HFFc6 (cell line): ENCODE measurements around the gene SLC25A25. TPM values are rescaled to one million over a fixed set of nuclear protein-coding genes. Genes with fewer than 3 reads are reported as not detected.

ENCODE experiments used
- DNase-seq: peaks from one replicate; pipeline ENCODE4 v3.0.0-alpha.2; 2018
- H3K27ac Mint-ChIP-seq: 2 replicates; pipeline ENCODE4 v1.8.0; 2020; ENCODE audit warnings: mild to moderate bottlenecking, mixed read lengths
- H3K27me3 Mint-ChIP-seq: 2 replicates; pipeline ENCODE4 v1.8.0; 2021; ENCODE audit warnings: mild to moderate bottlenecking, moderate library complexity, mixed read lengths; ENCODE audit not compliant: insufficient read depth
- H3K36me3 Mint-ChIP-seq: 2 replicates; pipeline ENCODE4 v1.8.0; 2021; ENCODE audit warnings: low read depth, mixed read lengths
- H3K4me1 Mint-ChIP-seq: 2 replicates; pipeline ENCODE4 v1.8.0; 2020; ENCODE audit warnings: low read depth, mixed read lengths
- H3K4me3 Mint-ChIP-seq: 2 replicates; pipeline ENCODE4 v1.8.0; 2020; ENCODE audit warnings: mild to moderate bottlenecking, moderate library complexity, mixed read lengths
- H3K9me3 Mint-ChIP-seq: 2 replicates; pipeline ENCODE4 v1.8.0; 2020; ENCODE audit warnings: mild to moderate bottlenecking, mixed read lengths
- total RNA-seq, 6 experiments: library from RNA; stranded (reverse); fragmentation: NEBNext Ultra II Directional; extraction: Animal tissue kit (Norgen Biotek cat#: 25700); gene quantifications; 2 replicates in 1 of 6; 3 replicates in 5 of 6; pipeline ENCODE4 v1.2.3, GENCODE V29; 2021
- TF ChIP-seq, protein P1 (sequence below): fragments of 200-600 bp; sonication (generic); IDR thresholded peaks from 2 replicates; pipeline ENCODE4 v1.5.0; 2021; ENCODE audit warnings: antibody characterized with exemption, mild to moderate bottlenecking

Gene SLC25A25
- total RNA-seq, 6 experiments from 2014 or later, result 16.5 to 20.7 (median 18.4) TPM

DNA sequence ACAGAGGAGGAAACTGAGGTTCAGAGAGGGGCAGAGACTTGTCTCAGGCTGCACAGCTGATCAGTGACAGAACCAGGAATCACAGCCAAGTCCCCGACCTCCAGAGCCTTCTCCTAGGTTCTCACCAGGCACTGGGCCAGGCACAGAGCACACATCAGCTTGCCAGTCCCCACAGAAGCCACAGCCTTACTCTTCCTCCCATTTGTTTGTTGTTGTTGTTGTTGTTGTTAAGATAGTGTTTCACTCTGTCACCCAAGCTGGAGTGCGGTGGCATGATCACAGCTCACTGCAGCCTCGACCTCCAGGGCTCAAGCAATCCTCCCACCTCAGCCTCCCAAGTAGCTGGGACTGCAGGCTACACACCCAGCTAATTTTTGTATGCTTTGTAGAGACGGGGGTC lies 42.3 kb upstream of the SLC25A25 start:
- no peak for DNase-seq
- peaks cover 14% of the 10 kb centered on the region for H3K4me1 Mint-ChIP-seq
- no peaks in the 10 kb centered on the region for H3K9me3 Mint-ChIP-seq
- TF ChIP-seq, protein P1, sequence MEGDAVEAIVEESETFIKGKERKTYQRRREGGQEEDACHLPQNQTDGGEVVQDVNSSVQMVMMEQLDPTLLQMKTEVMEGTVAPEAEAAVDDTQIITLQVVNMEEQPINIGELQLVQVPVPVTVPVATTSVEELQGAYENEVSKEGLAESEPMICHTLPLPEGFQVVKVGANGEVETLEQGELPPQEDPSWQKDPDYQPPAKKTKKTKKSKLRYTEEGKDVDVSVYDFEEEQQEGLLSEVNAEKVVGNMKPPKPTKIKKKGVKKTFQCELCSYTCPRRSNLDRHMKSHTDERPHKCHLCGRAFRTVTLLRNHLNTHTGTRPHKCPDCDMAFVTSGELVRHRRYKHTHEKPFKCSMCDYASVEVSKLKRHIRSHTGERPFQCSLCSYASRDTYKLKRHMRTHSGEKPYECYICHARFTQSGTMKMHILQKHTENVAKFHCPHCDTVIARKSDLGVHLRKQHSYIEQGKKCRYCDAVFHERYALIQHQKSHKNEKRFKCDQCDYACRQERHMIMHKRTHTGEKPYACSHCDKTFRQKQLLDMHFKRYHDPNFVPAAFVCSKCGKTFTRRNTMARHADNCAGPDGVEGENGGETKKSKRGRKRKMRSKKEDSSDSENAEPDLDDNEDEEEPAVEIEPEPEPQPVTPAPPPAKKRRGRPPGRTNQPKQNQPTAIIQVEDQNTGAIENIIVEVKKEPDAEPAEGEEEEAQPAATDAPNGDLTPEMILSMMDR, result no peak
- H3K27ac Mint-ChIP-seq, result no peak overlapping the region
- H3K4me3 Mint-ChIP-seq, result no peak overlapping the region
- H3K27me3 Mint-ChIP-seq, result no peaks in the 10 kb centered on the region
- H3K36me3 Mint-ChIP-seq, result no peaks in the 10 kb centered on the region

DNA sequence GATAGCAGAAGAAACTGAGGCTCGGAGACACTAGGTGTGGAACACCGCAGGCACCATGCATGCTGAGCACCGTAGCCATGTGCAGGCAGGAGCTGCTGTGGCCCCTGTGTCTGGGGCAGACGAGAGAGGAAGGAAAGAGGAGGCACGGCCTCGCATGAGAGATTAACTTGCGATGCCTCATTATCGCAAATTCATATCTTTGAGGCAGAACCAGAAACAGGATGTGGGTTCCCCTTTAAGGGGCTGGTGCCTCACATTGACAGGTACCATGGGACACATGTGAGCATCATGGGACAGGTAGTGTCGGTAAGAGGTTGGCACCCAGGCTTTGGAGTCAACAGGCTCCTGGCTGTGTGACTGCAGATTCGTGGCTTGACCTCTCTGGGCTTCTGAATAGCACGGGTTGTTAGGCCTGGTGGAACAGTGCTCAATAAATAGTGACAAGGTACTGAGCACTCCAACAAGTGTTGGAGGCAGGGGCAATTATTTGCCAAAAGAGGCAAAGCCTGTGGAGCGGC lies 41.7 kb upstream of the SLC25A25 start:
- TF ChIP-seq, protein P1, result no peak
- H3K36me3 Mint-ChIP-seq, result no peaks in the 10 kb centered on the region
- no peak for DNase-seq
- H3K9me3 Mint-ChIP-seq, result no peaks in the 10 kb centered on the region
- H3K27me3 Mint-ChIP-seq, result no peaks in the 10 kb centered on the region
- no peak overlapping the region for H3K4me3 Mint-ChIP-seq
- peaks cover 14% of the 10 kb centered on the region for H3K4me1 Mint-ChIP-seq
- H3K27ac Mint-ChIP-seq, result no peak overlapping the region

DNA sequence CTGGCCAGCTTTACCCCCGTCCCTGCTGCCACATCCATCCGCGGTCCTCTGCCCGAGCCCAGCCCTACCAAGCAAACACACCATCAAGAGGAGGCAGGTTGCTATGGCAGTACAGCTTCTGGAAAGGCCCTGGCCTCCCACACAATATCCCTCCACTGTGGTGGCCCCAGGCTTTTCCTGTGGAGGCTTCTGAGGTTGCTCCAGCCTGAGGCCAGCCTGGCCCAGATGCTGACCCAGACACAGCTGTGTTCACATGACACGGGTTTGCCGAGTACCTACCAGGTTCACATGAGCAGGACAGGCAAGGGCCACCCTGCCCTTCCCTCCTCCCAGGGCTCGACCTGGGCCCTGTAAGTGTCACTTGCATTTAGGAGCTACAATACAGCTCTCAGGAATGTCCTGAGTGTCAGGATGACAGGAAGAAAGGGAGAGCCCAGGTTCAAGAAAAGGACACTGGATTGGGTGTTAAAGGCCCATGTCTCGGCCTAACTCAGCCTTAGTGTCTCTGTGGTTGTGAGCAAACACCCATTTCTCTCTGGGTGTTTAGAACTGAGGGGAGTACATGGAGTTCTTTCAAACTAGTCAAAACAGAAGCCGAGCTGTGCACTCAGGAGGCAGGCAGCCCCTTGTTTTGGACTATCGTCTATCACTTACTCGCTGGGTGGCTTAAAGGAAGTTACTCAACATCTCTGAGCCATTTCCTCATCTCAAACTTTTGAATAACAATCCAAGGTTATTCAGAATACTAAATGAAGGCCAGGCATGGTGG lies 41.1 kb upstream of the SLC25A25 start:
- H3K36me3 Mint-ChIP-seq, result no peaks in the 10 kb centered on the region
- no peak for DNase-seq

DNA sequence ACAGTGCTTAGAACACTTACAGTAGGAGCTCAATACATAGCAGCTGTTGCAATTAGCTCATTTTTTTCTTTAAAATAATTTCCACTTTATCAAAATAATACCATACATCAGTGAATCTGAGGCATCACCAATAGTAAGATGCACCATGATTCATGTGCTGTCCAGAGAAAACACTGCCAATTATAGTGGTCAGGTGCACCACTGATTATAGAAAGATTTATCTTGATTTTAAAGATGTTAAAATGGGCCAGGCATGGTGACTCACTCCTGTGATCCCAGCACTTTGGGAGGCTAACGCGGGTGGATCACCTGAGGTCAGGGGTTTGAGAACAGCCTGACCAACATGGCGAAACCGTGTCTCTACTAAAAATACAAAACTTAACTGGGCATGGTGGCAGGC lies 40.3 kb upstream of the SLC25A25 start:
- TF ChIP-seq, protein P1, result no peak
- no peaks in the 10 kb centered on the region for H3K36me3 Mint-ChIP-seq
- no peak overlapping the region for H3K27ac Mint-ChIP-seq
- no peak overlapping the region for H3K4me3 Mint-ChIP-seq
- no peak for DNase-seq
- H3K4me1 Mint-ChIP-seq, result peaks cover 13% of the 10 kb centered on the region
- H3K27me3 Mint-ChIP-seq, result no peaks in the 10 kb centered on the region
- no peaks in the 10 kb centered on the region for H3K9me3 Mint-ChIP-seq

More for the DNA sequence above, 41.1 kb upstream of the SLC25A25 start:
- Mint-ChIP-seq H3K4me3 (no peak overlapping the region), H3K4me1 (peaks cover 14% of the 10 kb centered on the region), H3K9me3 (no peaks in the 10 kb centered on the region), H3K27me3 (no peaks in the 10 kb centered on the region), H3K27ac (peak overlapping the region; percentile 21; the same call in 1 of the 2 replicates)
- TF ChIP-seq, protein P1, result no peak

- no peaks in the 10 kb centered on the region for H3K36me3 Mint-ChIP-seq
- no peak overlapping the region for H3K4me3 Mint-ChIP-seq
Observed at GRCh38 chr9:128033609-128034008, 34.4 kb upstream of the SLC25A25 start.

More at GRCh38 chr9:128033609-128034008, 34.4 kb upstream of the SLC25A25 start:
- Mint-ChIP-seq H3K4me1 (peaks cover 12% of the 10 kb centered on the region), H3K27ac (no peak overlapping the region), H3K9me3 (no peaks in the 10 kb centered on the region), H3K27me3 (no peaks in the 10 kb centered on the region)
- no peak for DNase-seq
- TF ChIP-seq, protein P1, result no peak
